ENCODE measurements around the gene CCL21. TPM values are rescaled to one million over a fixed set of nuclear protein-coding genes. Genes with fewer than 3 reads are reported as not detected.

Gene CCL21
- total RNA-seq, 2 experiments from 2014 or later: not detected

- Mint-ChIP-seq H3K27ac (no peak overlapping the region), H3K4me1 (ENCODE audit: low read depth) (peaks cover 40% of the 10 kb centered on the region), H3K36me3 (ENCODE audit: low read depth) (peaks cover 28% of the 10 kb centered on the region), H3K27me3 (no peaks in the 10 kb centered on the region), H3K4me3 (no peak overlapping the region), H3K9me3 (no peaks in the 10 kb centered on the region)
- ATAC-seq (ENCODE audit: poor library complexity): no peak
- Histone ChIP-seq H3K4me3 (ENCODE audit: low read length) (no peak overlapping the region), H3K9me3 (ENCODE audit: control insufficient read depth in 1 of 2, insufficient read depth in 1 of 2, low read length in 2 of 2) (no peaks in the 10 kb centered on the region), H3K27me3 (ENCODE audit: control insufficient read depth in 1 of 2, insufficient read depth in 2 of 2, low read length in 2 of 2) (no peaks in the 10 kb centered on the region), H3K27ac (ENCODE audit: low read depth in 1 of 2, low read length in 2 of 2) (no peak overlapping the region), H3K36me3 (ENCODE audit: insufficient read depth, low read length) (peaks cover 38% of the 10 kb centered on the region), H3K4me1 (ENCODE audit: insufficient read depth, low read length) (peaks cover 59% of the 10 kb centered on the region)
- CTCF ChIA-PET: interaction anchor here (1.3 to 6.7 kb wide), 2 partner anchors 12 to 43 kb away, joined by 4 to 57 read pairs; partner anchors contain the start of gene GALT
- POLR2A ChIA-PET: interaction anchor here (1.0 to 3.2 kb wide), 2 partner anchors 13 to 22 kb away, joined by 4 to 15 read pairs; partner anchors contain the start of genes GALT and SIGMAR1
- no peak for DNase-seq
- intact Hi-C loops (cut with DNase I, micrococcal nuclease): no loop called here
- no peak for TF ChIP-seq CTCF (IDR thresholded peaks at IDR 0.05)
Observed at GRCh38 chr9:34659592-34660253, 50.2 kb downstream of the CCL21 start.

Other genes starting within 250 kb of the CCL21 start
- under 1 TPM in 1 of 2 experiments, not detected in 1; 0.45 TPM for gene ENHO, start 187.1 kb downstream of the CCL21 start, total RNA-seq
- gene CNTFR, start 120.4 kb downstream of the CCL21 start, total RNA-seq: not detected
- 1 to 10 TPM; 4.6 to 5.7 TPM for gene RPP25L, start 98.0 kb downstream of the CCL21 start, total RNA-seq
- gene DCTN3, start 89.6 kb downstream of the CCL21 start, total RNA-seq: 10 to 100 TPM; 81.5 to 84.4 TPM
- gene ARID3C, start 81.1 kb downstream of the CCL21 start, total RNA-seq: under 1 TPM; 0.25 to 0.34 TPM
- 10 to 100 TPM; 11.7 to 12.1 TPM for gene SIGMAR1, start 72.3 kb downstream of the CCL21 start, total RNA-seq
- gene GALT, start 63.5 kb downstream of the CCL21 start, total RNA-seq: 100 to 1,000 TPM; 115 TPM
- 100 to 1,000 TPM; 117 TPM for gene IL11RA, start 58.0 kb downstream of the CCL21 start, total RNA-seq
- not detected for gene CCL27, start 47.5 kb downstream of the CCL21 start, total RNA-seq
- gene CCL19, start 18.9 kb downstream of the CCL21 start, total RNA-seq: not detected
- not detected for gene PHF24, start 248.1 kb upstream of the CCL21 start, total RNA-seq